GM21367 (cell line): ENCODE results near the gene SECISBP2L.

Experiments
- ATAC-seq: cut with Tn5 transposase; IDR thresholded peaks from one replicate; pipeline ENCODE4 v1.9.1; 2021; ENCODE audit not compliant: unreplicated experiment

The SECISBP2L gene

DNA sequence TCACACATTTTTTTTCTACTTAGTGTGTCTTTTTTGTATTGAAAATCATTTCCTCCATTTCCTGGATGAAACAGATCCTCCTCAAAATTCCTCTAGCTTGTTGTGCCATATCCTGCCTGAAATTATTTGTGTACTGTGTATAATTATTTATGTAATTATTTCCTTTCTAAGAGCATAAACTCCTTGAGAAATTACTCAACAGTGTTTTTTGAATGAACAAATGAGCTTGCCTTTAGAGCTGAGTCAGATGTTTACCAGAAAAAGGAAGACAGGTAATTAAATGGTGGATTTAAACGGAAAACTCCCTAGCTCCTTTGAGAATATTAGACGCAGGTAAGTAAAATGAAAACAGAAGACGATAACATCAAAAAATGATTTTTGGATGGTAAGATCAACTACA, 13.2 kb upstream of the SECISBP2L start:
- no peak for ATAC-seq

- no peak for ATAC-seq
Observed at GRCh38 chr15:49058559-49058958, 12.3 kb upstream of the SECISBP2L start.

DNA sequence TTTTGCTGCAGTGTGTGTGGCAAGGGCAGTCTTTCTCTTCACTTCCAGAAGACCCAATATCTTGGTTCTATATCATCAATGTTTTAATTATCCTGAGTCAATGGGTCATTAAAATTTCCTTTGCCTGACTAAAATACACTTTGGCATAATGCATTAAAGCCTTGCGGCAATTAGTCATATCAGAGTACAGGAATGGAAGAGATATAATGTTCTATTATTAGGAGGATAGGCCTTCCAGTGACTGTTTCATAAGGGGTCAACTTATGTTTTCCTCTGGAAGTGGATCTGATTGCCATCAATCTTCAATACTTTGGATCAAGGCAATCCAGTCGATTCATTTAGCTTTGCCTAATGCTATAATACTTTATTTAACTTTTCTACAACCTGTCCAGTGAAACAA, 9.4 kb upstream of the SECISBP2L start:
- no peak for ATAC-seq

- no peak for ATAC-seq
Observed at GRCh38 chr15:49052662-49053061, 6.4 kb upstream of the SECISBP2L start.

DNA sequence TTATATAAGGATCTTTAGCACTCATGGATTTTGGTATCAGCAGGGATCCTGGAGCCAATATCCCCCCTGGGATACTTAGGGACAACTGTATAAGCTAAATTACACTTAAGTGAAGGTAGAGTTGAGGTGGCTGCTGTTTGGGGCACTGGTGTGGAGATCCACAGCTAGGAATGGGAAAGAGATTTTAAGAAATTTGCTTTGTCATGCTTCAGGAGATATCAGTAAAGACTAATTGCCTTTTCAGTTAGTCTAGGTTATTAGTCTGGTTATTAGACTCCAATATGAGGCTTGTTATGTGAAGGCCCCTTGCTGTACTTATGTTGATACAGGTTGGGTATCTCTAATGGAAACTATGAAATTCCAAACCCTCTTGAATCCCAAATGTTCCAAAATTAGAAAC, 1.2 kb upstream of the SECISBP2L start:
- ATAC-seq = no peak

- peak; percentile 49 for ATAC-seq
Observed at GRCh38 chr15:49045751-49046219, 461 bp downstream of the SECISBP2L start.

GRCh38 chr15:49044766-49045606, 1.3 kb downstream of the SECISBP2L start:
- ATAC-seq = peak; percentile 1

GRCh38 chr15:49044002-49044401, 2.2 kb downstream of the SECISBP2L start:
- no peak for ATAC-seq

- ATAC-seq = no peak
Observed at GRCh38 chr15:49042165-49042564, 4.1 kb downstream of the SECISBP2L start.

DNA sequence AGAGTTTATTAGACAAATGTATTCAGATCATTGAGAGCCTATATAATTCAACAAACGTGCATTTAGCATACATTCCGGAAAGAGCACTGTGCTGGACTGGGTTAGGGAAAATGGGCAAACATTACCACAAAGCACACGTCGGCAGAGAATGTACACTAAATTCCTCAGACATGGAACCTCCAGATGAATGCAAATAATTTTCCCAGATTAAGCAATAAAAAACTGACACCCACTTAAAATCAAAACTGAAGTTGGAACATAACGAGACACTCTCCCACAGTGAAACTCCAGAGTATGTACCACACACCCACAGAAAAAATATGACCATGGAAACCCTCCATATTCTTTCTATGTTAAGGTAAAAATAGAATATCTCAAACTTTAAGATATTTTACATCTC, 4.8 kb downstream of the SECISBP2L start:
- ATAC-seq = no peak

- ATAC-seq = no peak
Observed at GRCh38 chr15:49040151-49040550, 6.1 kb downstream of the SECISBP2L start.

DNA sequence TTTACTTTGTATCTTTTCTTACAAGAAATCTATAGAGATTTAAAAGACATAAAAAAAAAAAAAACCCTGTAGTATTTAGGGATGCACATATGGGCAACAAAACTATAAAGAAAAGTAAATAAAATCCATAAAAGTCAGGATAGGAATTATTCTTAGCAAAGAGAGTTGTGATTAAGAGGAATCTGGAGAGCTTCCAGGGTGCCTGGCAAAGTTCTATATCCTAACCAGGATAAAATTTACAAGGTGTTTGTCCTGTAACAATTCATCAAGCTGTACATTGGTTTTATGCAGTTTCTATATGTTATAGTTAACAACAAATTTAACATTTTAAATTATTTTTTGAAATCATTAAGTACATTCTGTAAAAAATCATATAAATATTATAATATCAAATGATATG, 7.9 kb downstream of the SECISBP2L start:
- no peak for ATAC-seq

- ATAC-seq = no peak
Observed at GRCh38 chr15:49037546-49037940, 8.7 kb downstream of the SECISBP2L start.

DNA sequence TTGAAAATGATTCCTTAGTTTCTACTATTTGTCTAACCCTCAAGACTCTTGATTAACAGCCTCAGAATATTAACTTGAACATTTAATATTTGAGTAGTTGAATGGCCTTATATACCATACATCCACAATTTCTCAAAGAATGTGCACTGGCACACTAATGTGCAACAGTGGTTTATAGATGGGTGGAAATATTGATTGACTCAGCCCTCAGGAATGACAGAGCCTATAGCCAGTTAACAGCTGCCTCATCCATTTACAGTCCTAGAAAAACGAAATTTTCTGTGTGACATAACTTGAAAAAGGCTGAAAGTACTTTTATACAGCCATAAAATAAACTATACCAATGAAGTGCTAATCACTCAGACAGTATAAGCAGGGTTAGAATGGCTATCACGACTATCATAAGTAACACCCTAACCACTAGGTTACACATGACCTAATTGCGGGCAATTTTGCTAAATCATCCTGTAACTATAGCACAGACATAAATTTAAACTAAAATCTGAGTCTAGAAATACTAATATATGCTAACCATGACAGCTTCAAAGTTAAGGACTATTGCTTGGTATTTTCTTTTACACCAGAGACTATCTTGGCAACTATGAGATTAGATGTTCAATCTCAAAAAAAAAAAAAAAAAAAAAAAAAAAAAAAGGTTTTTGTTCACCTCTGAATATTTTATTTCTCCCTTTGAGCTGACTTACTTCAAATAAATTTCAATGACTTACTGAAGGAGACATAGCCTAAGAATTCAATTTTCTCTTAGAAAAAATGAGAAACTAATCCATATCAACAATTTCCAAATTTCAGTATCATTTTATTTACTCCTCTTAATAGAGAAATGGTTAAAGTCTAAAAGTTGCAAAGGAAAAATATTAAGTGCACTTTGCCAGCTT, 9.3 kb downstream of the SECISBP2L start:
- no peak for ATAC-seq

- no peak for ATAC-seq
Observed at GRCh38 chr15:49035825-49036224, 10.4 kb downstream of the SECISBP2L start.

GRCh38 chr15:49032601-49033145, 13.6 kb downstream of the SECISBP2L start:
- ATAC-seq = no peak

GRCh38 chr15:49031804-49032203, 14.4 kb downstream of the SECISBP2L start:
- ATAC-seq = no peak

DNA sequence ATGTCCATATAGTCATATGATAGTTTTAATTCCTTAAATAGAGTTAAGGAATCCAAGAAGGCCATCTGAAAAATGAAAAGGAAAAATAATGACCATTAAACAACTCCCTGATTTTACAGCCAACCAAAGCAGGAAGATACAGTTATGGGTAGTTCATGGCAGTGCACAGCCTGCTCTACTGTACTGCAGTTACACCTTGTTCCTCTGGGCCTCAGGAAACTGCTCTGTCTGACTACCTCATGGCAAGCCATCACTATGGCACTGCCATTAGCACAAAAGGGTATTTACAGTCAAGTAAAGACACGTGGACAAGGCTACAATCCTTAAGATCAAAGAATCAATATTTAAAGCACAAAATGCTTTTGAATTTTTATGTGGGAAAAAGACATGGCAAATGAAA, 19.5 kb downstream of the SECISBP2L start:
- ATAC-seq = no peak

- peak; percentile 47 for ATAC-seq
Observed at GRCh38 chr15:49024840-49025239, 21.4 kb downstream of the SECISBP2L start.

- ATAC-seq = no peak
Observed at GRCh38 chr15:49023354-49023753, 22.9 kb downstream of the SECISBP2L start.

DNA sequence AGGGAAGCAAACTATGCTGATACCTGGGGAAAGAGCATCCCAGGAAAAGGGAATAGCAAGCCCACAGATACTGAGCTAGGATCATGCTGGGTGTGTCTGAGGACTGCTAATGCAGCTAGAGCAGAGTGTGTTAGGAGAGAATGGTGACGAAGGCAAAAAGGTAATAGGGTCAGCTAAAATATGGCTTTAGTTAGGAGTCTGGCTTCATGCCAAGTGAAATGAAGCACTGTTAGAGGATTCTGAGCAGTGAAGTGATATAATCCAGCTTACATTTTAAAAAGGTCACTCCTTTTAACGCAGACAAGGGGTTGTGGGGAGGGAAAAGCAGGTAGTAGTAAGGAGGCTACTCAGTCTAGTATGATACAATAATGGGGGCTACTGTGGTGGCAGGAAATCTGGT, 30.4 kb downstream of the SECISBP2L start:
- no peak for ATAC-seq

DNA sequence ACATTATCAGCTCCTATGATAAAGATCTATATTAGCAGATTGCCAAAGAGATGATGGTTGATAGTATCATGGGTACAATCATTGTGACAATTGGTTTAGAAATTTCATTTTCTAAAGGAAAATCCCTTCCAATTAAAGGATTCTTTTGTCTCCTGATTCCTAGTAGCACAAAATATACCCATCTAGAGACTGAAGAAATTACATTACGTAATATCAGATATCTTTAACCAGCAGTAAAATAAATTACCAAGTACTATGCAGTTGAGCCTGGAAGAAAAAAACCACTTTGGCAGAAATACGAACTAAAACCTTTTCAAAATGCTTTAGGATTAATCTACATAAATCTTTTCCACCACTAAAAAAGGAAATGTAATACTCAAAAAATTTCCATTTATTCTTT, 46.9 kb downstream of the SECISBP2L start:
- ATAC-seq = no peak
